Upper lobe of left lung (tissue), 6 donors: ENCODE results near the gene SERPINB6. TPM values are rescaled to one million over a fixed set of nuclear protein-coding genes. Genes with fewer than 3 reads are reported as not detected.
A peak's percentile ranks its signal among the peaks of the same experiment; 100 is the strongest.
"Not testable (repeated sequence)": the region's sequence is repeated elsewhere in the genome, so short reads cannot be mapped to it uniquely, and the experiment has no call there.

Experiments
- ATAC-seq, 2 donors: fragments of 200-7000 bp; cut with Tn5 transposase; one replicate each; pipeline ENCODE4 v1.9.1; 2022; ENCODE audit warnings: mild to moderate bottlenecking in 2 of 2, moderate library complexity in 2 of 2; ENCODE audit not compliant: low FRiP score in 2 of 2
- DNase-seq, 2 donors: peaks; one replicate each; pipeline ENCODE4 v3.0.0-alpha.2; 2019 to 2020
- H3K27ac ChIP-seq, 4 donors: fragments of 200-600 bp; sonication (generic); one replicate each; pipeline ENCODE4 v1.5.1; 2016 to 2019
- H3K27me3 ChIP-seq, 4 donors: fragments of 200-600 bp; sonication (generic); one replicate each; pipeline ENCODE4 v1.5.1; 2017 to 2019
- H3K36me3 ChIP-seq, 4 donors: fragments of 200-600 bp; sonication (generic); one replicate each; pipeline ENCODE4 v1.5.1; 2016 to 2019
- H3K4me1 ChIP-seq, 4 donors: fragments of 200-600 bp; sonication (generic); one replicate each; pipeline ENCODE4 v1.5.1; 2018 to 2019
- H3K4me3 ChIP-seq, 4 donors: fragments of 200-600 bp; sonication (generic); one replicate each; pipeline ENCODE4 v1.5.1; 2017 to 2019; ENCODE audit warnings: mild to moderate bottlenecking in 2 of 4, moderate library complexity in 1 of 4
- H3K9me3 ChIP-seq, 4 donors: fragments of 200-600 bp; sonication (generic); one replicate each; pipeline ENCODE4 v1.5.1; 2018 to 2019
- EP300 ChIP-seq, 4 donors: sonication (generic); formaldehyde crosslinking; IDR thresholded peaks; one replicate each; pipeline ENCODE4 v1.5.1; 2017; ENCODE audit warnings: antibody characterized with exemption in 4 of 4, control low read depth in 2 of 4
- POLR2A ChIP-seq, 4 donors: fragments of 450-650 bp; IDR thresholded peaks; one replicate each; pipeline ENCODE4 v1.5.1; 2016 to 2017; ENCODE audit warnings: antibody characterized with exemption in 4 of 4, mild to moderate bottlenecking in 2 of 4
- POLR2AphosphoS5 ChIP-seq, 2 donors: sonication (generic); formaldehyde crosslinking; IDR thresholded peaks; one replicate each; pipeline ENCODE4 v1.5.1; 2017; ENCODE audit warnings: antibody characterized with exemption in 2 of 2
- WGBS, 2 donors: methylation state at CpG; one replicate each; pipeline ENCODE4 v1.1.5; 2017 to 2018; 5-methylcytosine and 5-hydroxymethylcytosine counted together
- total RNA-seq, 6 donors: library from RNA; depleted of rRNA in 4 of 6; stranded (reverse); fragments of >200 nt in 4 of 6; gene quantifications; one replicate each; pipeline versions ENCODE4 v1.1.0 to v1.2.1, GENCODE V29; 2016 to 2021
- TF ChIP-seq, protein P1 (sequence below), 6 experiments: fragments of 450-650 bp in 4 of 6; fragments of 200-600 bp in 2 of 6; sonication (generic) in 2 of 6; IDR thresholded peaks; one replicate each; pipeline ENCODE4 v1.5.1; 2016 to 2019; ENCODE audit warnings: antibody characterized with exemption in 6 of 6
- donor health status: DM: no; HTN: no; CAD: no; lungs with moderate emphysema.
- donor health status: DM: no; HTN: yes; CAD: no; lungs with severe emphysema.

SERPINB6 gene
- total RNA-seq, 6 donors from 2014 or later, result 133 to 181 (median 150) TPM

DNA sequence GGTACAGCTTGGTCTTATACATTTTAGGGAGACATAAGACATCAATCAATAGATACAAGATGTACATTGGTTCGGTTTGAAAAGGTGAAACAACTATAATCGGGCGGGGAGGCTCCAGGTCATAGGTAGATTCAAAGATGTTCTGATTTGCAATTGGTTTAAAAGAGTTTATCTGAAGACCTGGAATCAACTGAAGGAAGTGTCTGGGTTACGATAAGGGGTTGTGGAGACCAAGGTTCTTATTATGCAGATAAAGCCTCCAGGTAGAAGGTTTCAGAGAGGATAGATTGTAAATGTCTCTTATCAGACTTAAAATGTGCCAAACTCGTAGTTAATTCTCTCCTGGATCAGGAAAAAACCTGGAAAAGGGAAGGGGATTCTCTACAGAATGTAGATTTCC, 5.9 kb upstream of the SERPINB6 start:
- Histone ChIP-seq H3K4me1 (peaks cover 20 to 31% (median 28%) of the 10 kb centered on the region in 4 donors), H3K27ac (peak overlapping the region in 1 of 4 donors; percentile 30), H3K4me3 (no peak overlapping the region), H3K27me3 (no peaks in the 10 kb centered on the region), H3K36me3 (no peaks in the 10 kb centered on the region), H3K9me3 (no peaks in the 10 kb centered on the region)
- no peak for ATAC-seq
- TF ChIP-seq POLR2A (IDR thresholded peaks at IDR 0.05), result no peak
- no peak for TF ChIP-seq EP300 (IDR thresholded peaks at IDR 0.05)
- TF ChIP-seq, protein P1, sequence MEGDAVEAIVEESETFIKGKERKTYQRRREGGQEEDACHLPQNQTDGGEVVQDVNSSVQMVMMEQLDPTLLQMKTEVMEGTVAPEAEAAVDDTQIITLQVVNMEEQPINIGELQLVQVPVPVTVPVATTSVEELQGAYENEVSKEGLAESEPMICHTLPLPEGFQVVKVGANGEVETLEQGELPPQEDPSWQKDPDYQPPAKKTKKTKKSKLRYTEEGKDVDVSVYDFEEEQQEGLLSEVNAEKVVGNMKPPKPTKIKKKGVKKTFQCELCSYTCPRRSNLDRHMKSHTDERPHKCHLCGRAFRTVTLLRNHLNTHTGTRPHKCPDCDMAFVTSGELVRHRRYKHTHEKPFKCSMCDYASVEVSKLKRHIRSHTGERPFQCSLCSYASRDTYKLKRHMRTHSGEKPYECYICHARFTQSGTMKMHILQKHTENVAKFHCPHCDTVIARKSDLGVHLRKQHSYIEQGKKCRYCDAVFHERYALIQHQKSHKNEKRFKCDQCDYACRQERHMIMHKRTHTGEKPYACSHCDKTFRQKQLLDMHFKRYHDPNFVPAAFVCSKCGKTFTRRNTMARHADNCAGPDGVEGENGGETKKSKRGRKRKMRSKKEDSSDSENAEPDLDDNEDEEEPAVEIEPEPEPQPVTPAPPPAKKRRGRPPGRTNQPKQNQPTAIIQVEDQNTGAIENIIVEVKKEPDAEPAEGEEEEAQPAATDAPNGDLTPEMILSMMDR (IDR thresholded peaks at IDR 0.05), result no peak
- no peak for TF ChIP-seq POLR2AphosphoS5 (IDR thresholded peaks at IDR 0.05)
- no peak for DNase-seq
- 84 to 95% methylated on average over 5 of the region's 5 CpGs for WGBS, 2 donors

DNA sequence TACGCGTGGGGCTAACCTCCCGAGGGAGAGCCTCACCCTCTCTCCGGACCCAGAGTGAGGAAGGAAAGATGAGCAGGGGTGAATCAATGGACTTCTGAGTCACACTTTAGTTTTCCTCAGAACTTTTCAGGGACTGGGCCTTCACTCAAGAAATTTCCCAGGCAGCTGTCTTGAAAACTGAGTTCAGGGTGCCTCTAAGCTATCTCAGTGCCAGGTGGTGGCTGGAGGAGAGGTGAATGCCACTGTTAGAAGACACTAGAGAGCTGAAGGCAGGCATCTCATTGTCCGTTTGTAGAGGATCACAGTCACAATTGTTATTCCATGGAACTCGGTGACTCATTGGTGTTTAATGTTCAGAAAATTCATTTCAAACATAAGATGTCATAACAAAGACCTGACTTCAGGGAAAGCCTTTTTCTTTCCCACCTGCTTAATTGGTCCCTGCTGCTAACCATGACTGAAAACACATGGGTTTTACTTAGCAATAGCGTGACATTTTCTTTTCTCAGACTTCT, 5.3 kb upstream of the SERPINB6 start:
- H3K4me1 ChIP-seq, result peaks cover 14 to 31% (median 26%) of the 10 kb centered on the region in 4 donors
- no peaks in the 10 kb centered on the region for H3K9me3 ChIP-seq
- ATAC-seq, result no peak
- no peak overlapping the region for H3K4me3 ChIP-seq
- H3K27me3 ChIP-seq, result no peaks in the 10 kb centered on the region
- no peak overlapping the region for H3K27ac ChIP-seq
- TF ChIP-seq, protein P1 (IDR thresholded peaks at IDR 0.05), result no peak
- no peak for TF ChIP-seq POLR2A (IDR thresholded peaks at IDR 0.05)
- TF ChIP-seq EP300 (IDR thresholded peaks at IDR 0.05), result no peak
- TF ChIP-seq POLR2AphosphoS5 (IDR thresholded peaks at IDR 0.05), result no peak
- no peaks in the 10 kb centered on the region for H3K36me3 ChIP-seq
- WGBS, 2 donors, result 80 to 91% methylated on average over 7 of the region's 7 CpGs
- DNase-seq, result no peak

DNA sequence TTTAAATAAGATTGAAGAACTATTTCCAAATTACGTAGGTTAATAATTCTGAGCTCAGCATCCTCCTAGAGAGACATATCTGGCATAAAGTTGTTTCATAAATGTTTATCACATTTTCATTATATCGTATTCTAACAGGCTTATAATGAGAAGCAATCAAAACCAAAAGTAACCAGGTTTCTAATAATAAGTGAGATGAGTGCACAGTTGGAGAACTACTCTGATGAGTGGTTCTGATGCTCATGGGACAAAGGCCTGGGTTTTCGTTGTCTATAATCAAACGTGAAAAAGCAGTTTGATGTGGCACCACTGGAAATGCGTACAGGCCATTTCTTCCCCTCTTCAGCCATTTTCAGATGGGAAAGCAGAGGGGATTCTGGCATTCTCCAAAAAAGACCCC, 4.7 kb upstream of the SERPINB6 start:
- Histone ChIP-seq H3K4me3 (no peak overlapping the region), H3K9me3 (no peaks in the 10 kb centered on the region), H3K27ac (no peak overlapping the region), H3K27me3 (no peaks in the 10 kb centered on the region), H3K36me3 (no peaks in the 10 kb centered on the region), H3K4me1 (peaks cover 8 to 27% (median 20%) of the 10 kb centered on the region in 4 donors)
- ATAC-seq (no peak), DNase-seq (no peak)
- TF ChIP-seq POLR2A (IDR thresholded peaks at IDR 0.05) (no peak), POLR2AphosphoS5 (IDR thresholded peaks at IDR 0.05) (no peak), EP300 (IDR thresholded peaks at IDR 0.05) (no peak)
- TF ChIP-seq, protein P1 (IDR thresholded peaks at IDR 0.05), result no peak
- 90 to 94% methylated on average over 5 of the region's 5 CpGs for WGBS, 2 donors

DNA sequence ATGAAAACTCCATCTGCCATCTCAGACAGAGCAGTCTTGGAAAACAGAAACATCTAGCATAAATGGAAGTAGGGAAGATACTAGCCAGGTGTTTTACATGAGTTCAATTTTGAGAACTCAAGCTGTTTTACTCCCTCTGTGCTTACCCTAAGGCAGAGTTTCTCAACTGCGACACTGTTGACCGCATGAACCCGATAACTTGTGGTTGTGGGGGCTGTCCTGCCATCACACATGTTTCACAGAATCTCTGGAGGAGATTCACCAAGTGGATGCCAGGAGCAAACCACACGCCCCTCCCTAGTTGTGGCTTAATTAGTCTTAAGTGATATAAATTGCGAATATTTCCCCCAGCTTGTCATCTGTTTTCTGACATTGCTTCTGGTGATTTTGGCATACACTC, 2.3 kb upstream of the SERPINB6 start:
- no peak for DNase-seq
- Histone ChIP-seq H3K4me1 (peaks cover 9 to 26% (median 19%) of the 10 kb centered on the region in 4 donors), H3K27ac (peak overlapping the region in 1 of 4 donors; percentile 11), H3K9me3 (no peaks in the 10 kb centered on the region), H3K27me3 (no peaks in the 10 kb centered on the region), H3K4me3 (no peak overlapping the region), H3K36me3 (no peaks in the 10 kb centered on the region)
- ATAC-seq, result no peak
- WGBS, 2 donors, result 68 to 74% methylated on average over 5 of the region's 5 CpGs
- TF ChIP-seq, protein P1 (IDR thresholded peaks at IDR 0.05), result no peak
- no peak for TF ChIP-seq POLR2A (IDR thresholded peaks at IDR 0.05)
- TF ChIP-seq POLR2AphosphoS5 (IDR thresholded peaks at IDR 0.05), result no peak
- TF ChIP-seq EP300 (IDR thresholded peaks at IDR 0.05), result no peak

DNA sequence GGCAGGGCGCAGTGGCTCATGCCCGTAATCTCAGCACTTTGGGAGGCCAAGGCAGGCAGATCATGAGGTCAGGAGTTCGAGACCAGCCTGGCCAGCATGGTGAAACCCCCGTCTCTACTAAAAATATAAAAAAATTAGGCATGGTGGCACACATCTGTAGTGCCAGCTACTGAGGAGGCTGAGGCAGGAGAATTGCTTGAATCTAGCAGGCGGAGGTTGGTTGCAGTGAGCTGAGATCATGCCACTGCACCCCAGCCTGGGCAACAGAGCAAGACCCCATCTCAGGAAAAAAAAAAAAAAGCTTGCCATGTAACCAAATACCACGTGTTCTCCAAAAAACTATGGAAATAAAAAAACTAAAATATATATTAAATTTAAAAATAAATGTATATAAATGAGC, 1.8 kb upstream of the SERPINB6 start:
- H3K36me3 ChIP-seq, ATAC-seq, H3K27me3 ChIP-seq, DNase-seq, H3K9me3 ChIP-seq, H3K4me3 ChIP-seq: not testable (repeated sequence)
- H3K4me1 ChIP-seq, result peaks cover 9 to 26% (median 19%) of the 10 kb centered on the region in 4 donors
- 91 to 97% methylated on average over 6 of the region's 6 CpGs for WGBS, 2 donors
- peak overlapping the region in 1 of 4 donors; percentile 22 for H3K27ac ChIP-seq

DNA sequence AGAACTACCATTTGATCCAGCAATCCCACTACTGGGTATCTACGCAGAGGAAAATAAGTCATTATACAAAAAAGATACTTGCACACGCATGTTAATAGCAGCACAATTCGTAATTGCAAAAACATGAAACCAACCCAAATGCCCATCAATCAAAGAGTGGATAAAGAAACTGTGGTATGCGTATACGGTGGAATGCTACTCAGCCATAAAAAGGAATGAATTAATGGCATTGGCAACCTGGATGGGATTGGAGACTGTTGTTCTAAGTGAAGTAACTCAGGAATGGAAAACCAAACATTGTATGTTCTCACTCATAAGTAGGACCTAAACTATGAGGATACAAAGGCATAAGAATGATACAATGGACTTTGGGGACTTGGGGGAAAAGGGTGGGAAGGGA, 1.3 kb upstream of the SERPINB6 start:
- H3K27me3 ChIP-seq, H3K4me3 ChIP-seq, H3K9me3 ChIP-seq, H3K36me3 ChIP-seq, DNase-seq, ATAC-seq: not testable (repeated sequence)
- H3K27ac ChIP-seq, result peak overlapping the region in 2 of 4 donors; percentile 22 to 99
- H3K4me1 ChIP-seq, result peaks cover 9 to 26% (median 19%) of the 10 kb centered on the region in 4 donors
- WGBS, 2 donors, result 98 to 100% methylated on average over 5 of the region's 5 CpGs

DNA sequence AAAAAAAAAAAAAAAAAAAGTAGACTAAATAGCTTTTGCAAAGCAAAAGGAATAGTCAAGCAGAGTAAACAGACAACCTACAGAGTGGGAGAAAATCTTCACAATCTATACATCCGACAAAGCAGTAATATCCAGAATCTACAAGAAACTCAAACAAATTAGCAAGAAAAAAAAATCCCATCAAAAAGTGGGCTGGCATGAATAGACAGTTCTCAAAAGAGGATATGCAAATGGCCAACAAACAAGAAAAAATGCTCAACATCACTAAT, 786 bp upstream of the SERPINB6 start:
- DNase-seq, H3K36me3 ChIP-seq, ATAC-seq, H3K27me3 ChIP-seq, H3K9me3 ChIP-seq: not testable (repeated sequence)
- WGBS, 2 donors, result 27 to 50% methylated on average over 1 of the region's 1 CpG
- Histone ChIP-seq H3K4me1 (peaks cover 9 to 26% (median 22%) of the 10 kb centered on the region in 4 donors), H3K27ac (peak overlapping the region; percentile 96 to 99 (median 97)), H3K4me3 (peak overlapping the region in 3 of 4 donors; percentile 80 to 86 (median 81))
